Astrocyte of the hippocampus (primary cell): ENCODE results near the gene PAK4.
A peak's percentile ranks its signal among the peaks of the same experiment; 100 is the strongest.
"Not testable (repeated sequence)": the region's sequence is repeated elsewhere in the genome, so short reads cannot be mapped to it uniquely, and the experiment has no call there.

Experiments
- DNase-seq: peaks from one replicate; pipeline ENCODE4 v3.0.0; 2011; ENCODE audit warnings: low read depth, low spot score

PAK4 gene

GRCh38 chr19:39125554-39126311, at the start of gene PAK4:
Gene PAK4, plus strand, starts transcription at chr19:39125786. Its CDS starts 43,768 bp downstream, at chr19:39169554.
- peak; percentile 99 for DNase-seq

- DNase-seq, result no peak
Observed at GRCh38 chr19:39077323-39077722, 48.3 kb upstream of the PAK4 start.

- DNase-seq, result peak; percentile 97
Observed at GRCh38 chr19:39078436-39079200, 47.0 kb upstream of the PAK4 start.

GRCh38 chr19:39080431-39080830, 45.2 kb upstream of the PAK4 start:
- DNase-seq, result no peak

- DNase-seq, result no peak
Observed at GRCh38 chr19:39082167-39082566, 43.4 kb upstream of the PAK4 start.

- no peak for DNase-seq
Observed at GRCh38 chr19:39082745-39083598, 42.6 kb upstream of the PAK4 start.

- DNase-seq, result no peak
Observed at GRCh38 chr19:39083599-39083982, 42.0 kb upstream of the PAK4 start.

GRCh38 chr19:39083983-39084731, 41.4 kb upstream of the PAK4 start, which contains the start of gene ACP7:
Gene ACP7, plus strand, starts transcription at chr19:39084368. Its CDS starts 902 bp downstream, at chr19:39085270.
- DNase-seq, result no peak

- no peak for DNase-seq
Observed at GRCh38 chr19:39084732-39085080, 40.9 kb upstream of the PAK4 start.

GRCh38 chr19:39085392-39085791, 40.2 kb upstream of the PAK4 start:
- no peak for DNase-seq

- no peak for DNase-seq
Observed at GRCh38 chr19:39086386-39086785, 39.2 kb upstream of the PAK4 start.

GRCh38 chr19:39087907-39088686, 37.5 kb upstream of the PAK4 start:
- no peak for DNase-seq

GRCh38 chr19:39090016-39090415, 35.6 kb upstream of the PAK4 start:
- not testable (repeated sequence) for DNase-seq

GRCh38 chr19:39090881-39091280, 34.7 kb upstream of the PAK4 start:
- no peak for DNase-seq

GRCh38 chr19:39095799-39096540, 29.6 kb upstream of the PAK4 start:
- DNase-seq, result not testable (repeated sequence)

- DNase-seq, result no peak
Observed at GRCh38 chr19:39097299-39097698, 28.3 kb upstream of the PAK4 start.

GRCh38 chr19:39097721-39098120, 27.9 kb upstream of the PAK4 start:
- no peak for DNase-seq

GRCh38 chr19:39098365-39099269, 27.0 kb upstream of the PAK4 start:
- DNase-seq, result no peak

- no peak for DNase-seq
Observed at GRCh38 chr19:39099341-39099740, 26.2 kb upstream of the PAK4 start.
